ENCODE measurements around the gene PRCD.

- TF ChIP-seq CTCF (optimal IDR thresholded peaks at IDR 0.05 in 1 of 3, IDR thresholded peaks at IDR 0.05 in 1 of 3, conservative IDR thresholded peaks at IDR 0.05 in 1 of 3; ENCODE audit: extremely low read depth in 1 of 3, insufficient read depth in 2 of 3, low read length in 3 of 3) (no peak), EZH2 (IDR thresholded peaks at IDR 0.05; ENCODE audit: low read length) (no peak)
Measured at GRCh38 chr17:76517638-76518038, 22.2 kb upstream of the PRCD start.

All from keratinocyte (primary cell).